ENCODE results near the gene SEMA3C.

SEMA3C gene

DNA sequence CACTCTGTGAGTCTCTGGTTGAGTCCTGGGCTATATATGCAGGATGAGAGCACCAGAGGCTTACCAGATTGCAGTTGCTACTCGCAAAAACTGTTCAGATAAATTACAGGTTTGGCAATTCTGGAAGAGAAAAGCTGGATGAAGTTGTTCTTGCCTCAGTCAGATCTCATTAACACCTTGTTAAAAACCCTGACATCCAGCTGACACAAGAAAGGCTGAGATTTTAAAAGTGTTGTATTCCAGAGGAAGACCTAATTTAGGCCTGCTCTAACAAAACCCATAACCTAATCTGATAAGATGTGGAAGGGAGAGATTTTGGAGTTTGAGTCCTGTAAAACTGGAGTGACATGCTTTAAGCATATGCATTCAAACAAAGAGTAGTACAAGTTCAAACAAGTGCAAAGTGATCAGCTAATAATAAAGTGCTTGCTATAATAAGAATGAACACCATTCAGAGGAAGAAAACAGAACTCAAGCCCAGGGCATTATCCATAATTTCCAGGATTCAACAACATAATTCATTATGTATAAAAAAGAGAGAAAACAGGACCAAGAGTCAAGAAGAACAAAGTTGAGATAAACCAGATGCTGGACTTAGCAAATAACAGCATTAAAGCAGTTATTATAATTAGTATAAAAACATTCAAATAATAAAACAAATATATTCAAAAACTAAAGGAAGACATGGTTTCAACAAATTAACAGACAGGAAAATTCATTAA lies 144.9 kb downstream of the SEMA3C start:
- DNase-seq = no peak

DNA sequence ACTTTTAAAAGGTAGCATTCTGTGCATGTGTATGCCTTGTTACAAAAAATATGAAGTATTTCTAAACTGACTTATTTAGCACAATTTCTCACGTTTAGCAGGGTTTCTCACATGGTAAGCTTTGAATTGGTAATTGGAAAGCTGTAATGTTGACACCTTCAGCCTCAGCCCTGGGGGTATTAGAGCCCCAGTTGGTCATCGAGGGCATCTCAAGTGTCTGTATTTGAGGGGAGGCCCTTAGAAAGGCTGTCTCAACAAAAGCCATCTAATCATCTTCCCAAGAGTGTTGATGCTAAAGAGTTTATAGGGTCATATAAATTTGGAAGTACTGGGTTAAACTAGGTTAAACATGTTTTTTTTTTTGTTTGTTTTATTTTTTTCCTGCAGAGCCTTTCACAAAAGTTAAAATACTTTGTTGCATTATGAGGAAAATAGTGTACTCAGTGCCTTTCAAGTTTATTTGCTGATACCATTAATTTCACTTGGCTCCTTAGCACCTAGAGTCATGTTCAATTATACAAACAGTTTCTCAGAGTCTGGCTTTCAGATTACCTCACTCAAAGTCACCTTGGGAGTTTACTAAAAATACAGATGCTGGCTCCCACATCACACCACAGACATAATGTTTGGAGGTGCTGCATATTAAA lies 146.4 kb downstream of the SEMA3C start:
- no peak for DNase-seq

DNA sequence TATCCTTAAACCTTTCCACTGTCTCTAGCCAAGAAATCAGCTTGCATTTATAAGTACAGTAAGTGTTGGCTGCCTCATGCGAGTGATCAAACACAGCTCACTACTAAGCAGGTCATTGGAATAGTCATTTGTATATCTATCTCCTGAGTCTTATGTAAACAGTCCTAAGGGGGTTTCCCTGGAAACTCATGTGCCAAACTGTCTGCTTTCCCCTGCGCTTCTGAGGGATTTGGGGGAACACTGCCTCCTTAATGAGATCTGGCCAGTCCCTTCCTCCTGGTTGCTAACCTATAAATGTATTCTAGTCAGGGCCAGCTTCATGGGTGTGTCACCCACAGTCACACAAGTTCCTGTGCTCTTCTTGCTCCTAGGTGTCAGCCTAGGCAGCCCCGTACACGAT lies 147.3 kb downstream of the SEMA3C start:
- DNase-seq = no peak

DNA sequence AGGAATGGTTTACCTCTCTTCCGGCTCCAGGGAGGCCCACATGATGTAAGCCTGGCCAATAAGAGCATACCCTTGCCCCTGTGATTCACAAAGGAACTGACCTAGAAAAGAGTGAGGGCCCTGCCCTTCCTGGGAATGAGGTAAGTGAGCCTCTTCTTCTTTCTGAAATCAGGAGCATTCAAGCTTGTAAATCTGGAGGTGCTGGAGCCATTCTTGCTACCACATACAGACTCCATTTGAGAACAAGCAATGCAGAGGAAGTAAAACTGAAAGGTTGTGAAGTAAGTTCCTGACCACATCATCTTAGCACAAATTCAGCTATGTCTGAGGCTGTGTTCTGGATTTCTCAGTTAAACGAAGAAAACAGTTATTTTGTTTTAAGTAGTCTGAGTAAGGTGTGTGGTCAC lies 148.2 kb downstream of the SEMA3C start:
- no peak for DNase-seq

DNA sequence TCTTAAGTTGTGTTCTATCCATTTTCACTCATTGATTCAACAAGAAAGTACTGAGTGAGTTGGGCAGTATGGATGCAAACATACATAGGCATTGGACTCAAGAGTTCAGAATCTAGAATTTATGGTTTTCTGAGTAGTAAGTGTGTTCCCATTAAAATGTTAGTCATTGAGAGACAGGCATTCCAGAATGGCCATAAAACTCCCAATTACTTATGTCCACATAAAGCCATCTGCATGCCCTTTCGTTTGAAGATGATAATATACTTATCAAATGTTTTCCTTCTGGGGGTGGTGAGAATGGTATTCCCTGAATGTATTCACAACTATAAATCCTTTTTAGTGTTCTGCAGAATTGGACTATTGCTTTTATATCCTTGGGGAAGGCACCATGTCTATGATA lies 148.8 kb downstream of the SEMA3C start:
- DNase-seq = no peak

DNA sequence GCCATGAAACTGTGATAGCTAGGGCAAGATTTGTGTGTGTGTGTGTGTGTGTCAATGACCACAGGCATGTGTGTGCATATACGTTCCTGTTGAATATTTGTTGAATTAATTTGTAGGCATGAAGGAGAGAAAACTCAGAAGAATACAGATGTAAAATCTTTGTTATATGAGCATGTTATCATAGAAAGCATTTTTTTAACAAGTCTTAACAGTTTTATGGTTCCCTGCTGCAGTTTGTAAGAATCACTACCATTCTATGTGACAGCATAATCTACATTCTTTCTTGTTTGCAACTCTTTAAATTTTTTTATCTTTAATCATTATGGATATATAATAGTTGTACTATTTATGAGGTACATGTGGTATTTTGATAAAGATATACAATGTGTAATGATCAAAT lies 150.1 kb downstream of the SEMA3C start:
- DNase-seq = no peak

DNA sequence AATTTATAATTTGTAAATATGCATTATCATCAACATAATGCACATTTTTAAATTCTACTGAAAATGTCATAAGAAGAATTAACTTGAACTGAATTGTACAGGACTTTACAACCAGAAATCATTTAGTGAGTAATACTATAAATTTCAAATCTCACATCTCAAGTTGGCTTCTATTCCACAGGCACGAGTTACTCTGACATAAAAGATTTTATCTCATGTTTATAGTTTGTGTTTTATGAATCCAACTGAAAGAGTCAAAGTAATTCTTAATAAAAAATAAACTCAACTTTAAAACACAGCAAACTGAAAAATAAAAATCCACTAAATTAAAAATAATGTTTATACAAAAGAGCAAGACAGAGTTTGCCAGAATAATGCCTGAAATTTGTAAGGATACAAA lies 151.2 kb downstream of the SEMA3C start:
- DNase-seq = no peak

DNA sequence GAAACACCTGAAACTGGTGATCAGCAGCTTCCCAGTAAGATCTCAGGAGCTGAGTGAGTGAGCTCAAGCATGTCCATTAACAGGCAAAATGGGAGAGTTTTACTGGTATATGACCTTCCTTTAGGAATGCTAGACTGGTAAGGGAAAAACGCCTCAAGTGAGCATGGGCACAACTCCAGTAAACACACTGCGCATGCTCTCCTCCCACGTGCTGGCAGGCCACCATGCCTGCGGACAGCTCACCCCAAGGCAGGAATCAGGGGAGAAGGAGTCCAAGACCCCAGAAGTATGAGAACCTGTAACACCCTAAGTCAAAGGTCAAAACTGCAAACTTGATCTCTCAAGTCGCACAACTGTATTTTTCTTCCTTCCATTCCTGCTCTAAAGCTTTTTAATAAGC lies 152.1 kb downstream of the SEMA3C start:
- no peak for DNase-seq

DNA sequence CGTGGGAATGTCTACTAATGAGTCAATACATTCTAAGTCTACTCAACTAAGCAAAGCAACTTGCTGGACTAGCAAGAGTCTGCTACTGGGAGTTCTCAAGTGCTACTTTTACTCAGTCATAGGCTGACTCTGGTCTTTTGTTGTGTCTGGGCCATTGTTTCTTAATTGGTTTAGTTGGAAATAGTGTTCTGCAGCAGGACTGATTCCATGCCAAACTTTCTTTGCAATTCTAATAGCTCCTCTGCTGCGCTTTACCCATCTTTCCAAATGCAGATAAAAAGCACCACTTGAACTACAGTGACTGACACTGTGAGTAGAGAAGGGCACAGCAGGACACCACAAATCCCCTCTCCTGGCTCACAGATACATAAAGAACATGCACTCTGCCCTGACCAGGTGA lies 154.7 kb downstream of the SEMA3C start:
- no peak for DNase-seq

DNA sequence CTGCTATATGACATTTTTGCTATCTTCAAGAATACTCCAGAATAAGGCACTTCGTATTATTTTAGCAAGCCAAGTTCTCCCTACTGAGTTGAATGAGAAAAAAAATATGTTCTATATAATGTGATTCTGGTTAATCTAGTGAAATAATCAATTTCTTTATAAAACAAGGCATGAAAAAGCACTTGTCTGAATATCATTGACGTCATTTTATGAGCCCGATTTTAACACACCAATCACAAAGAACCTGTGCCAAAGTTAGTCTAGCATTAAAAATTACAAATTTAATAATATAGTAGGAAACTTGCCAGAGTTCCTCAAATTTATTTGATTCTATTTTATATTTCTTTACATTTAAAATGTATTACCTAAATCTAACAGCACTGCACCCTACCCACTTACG lies 155.1 kb downstream of the SEMA3C start:
- no peak for DNase-seq

DNA sequence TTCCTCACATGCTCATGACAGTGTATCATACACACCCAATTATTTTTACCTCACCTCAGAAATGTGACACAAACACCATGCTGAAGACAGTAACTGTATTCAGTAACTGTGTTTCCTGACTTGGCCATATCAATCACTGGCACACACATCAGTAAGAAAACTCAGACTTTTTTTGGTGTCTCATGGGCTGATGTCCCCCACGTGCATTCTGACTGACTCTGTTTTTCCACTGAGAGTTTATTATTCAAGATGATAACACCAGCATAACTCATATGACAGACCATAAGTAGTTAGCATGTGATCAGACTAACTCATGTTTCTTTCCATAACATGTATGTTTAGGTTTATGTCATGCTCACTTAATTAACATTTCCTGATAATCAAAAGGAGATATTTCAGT lies 155.6 kb downstream of the SEMA3C start:
- DNase-seq = no peak

DNA sequence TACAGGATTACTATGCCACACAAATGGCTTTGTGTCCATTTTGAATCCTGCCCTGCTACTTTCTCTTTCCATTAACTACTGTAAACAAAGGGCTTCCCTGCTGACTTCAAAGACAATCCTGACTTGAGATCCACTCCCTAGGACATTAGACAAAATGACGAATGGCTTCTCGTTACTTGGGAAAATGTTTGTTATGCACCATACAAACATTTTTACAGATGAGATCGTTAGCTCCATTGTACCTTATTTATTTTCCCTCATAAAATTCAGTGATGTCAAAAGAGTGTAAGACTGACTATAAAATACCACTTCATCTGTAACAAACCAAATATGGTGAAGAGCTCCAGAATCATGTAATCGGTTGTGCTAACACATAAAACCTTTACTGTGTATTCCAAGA lies 158.6 kb downstream of the SEMA3C start:
- no peak for DNase-seq

DNA sequence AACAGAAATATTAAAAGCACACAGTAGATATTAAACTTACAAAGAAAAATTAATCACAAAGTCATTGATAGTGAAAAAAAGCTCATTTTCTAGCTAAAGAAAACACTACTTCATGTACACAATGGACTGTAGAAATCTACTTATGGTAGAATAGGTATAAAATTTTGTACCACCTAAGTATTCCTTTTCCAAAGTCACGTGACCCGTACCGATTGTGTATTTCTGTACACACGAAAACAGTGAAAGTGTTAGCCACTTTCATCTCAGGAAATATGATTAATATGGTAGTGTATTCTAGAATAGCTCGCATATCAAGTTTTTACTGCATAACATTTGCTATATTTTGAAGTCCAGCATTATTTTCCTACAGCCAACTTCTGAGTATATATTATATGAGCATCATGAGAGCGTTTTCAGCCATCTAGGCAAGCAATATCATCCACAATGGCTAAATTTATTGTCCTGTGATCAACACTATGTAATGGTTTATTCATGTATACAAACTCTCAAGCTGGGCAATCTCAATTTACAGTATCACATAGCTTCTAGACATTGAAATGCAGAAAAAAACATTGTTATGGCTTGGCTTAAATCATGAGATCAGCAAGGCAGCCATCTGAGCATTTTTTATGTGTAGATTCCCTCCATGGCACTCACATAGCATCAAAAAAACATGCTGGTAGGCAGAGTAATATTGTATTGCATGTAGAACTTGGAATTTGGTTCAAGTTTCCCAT lies 165.7 kb downstream of the SEMA3C start:
- no peak for DNase-seq

DNA sequence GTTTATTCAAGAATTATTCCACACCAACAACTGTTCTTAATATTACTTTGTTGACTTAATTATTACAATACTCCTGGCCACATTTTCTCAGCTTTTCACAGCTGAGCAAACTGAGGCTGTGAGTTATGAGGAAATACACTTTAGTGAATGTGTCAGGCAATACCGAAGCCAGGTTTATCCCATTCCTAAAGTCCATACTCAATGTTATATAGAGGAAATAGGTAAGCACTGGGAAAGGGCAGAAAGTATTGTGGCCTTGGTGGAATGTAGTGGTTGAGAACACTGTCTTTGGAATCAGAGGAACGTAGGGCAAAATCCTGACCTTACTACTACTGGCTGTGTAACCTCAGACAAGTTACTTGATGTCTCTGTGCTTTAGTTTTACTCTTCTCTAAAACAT lies 169.6 kb downstream of the SEMA3C start:
- DNase-seq = no peak

DNA sequence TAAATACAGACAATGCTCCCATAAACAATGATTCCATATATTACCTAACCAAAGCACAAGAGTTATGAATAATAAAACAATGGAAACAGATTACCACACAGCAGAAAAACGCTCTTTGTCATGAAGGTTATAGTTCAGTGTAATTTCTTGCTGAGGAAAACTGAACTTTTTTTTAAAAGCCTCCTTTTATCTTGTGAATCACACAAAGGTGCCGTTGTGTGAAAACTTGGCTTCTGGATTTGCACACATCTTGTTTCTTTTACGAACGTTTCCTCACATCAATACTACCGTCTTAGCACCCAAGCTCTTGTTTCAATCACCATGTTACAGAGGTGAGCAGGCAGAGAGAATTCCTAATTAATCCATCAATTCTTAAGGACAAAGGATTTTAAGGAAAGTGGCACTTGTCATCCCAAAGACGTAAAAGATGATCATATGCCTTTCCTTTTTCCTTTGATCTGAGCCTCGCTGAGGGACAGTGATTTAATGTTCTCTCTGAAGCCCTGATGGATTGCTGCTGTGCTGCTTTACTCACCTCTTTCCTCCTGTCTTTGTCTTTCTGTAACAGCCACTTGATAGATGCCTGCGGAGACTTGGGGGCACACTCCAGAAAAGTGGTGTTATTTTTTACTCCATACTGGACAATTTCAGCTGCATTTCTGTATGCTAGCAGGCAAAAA lies 170.3 kb downstream of the SEMA3C start:
- DNase-seq = no peak

DNA sequence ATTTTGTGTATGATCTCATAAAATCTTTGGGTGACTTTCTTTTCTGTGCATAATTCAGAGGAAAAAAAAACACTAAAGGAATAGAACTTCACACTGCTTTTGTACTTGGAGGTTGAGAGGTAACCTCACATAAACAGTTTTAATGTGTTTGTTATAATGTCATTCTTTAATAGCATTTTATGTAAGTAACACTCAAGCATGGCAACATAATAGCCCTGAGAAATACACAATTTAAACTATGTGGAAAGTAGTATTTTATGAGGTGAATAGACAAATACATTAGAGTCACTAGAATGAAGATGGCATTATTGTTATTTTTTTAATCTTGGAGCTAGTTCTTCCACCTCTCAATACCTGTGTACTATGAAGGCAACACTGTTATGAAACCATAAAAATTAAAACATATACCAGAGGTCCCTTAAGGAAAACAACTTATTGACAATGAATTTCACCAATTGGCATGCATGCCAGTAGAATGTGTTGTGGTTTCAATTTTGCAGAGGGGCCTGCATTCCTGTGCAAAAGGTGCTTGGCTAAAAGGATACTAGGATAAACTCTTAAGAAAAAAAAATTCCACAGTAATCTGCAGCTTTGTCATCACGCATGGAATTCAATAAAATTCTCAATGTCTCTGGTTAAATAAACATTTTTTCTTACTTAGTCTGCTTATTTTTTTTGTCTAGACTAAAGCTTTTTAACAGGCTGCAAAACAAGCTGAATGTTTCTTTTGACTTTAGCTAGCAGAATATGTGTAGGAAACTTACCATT lies 177.9 kb downstream of the SEMA3C start:
- DNase-seq = no peak

DNA sequence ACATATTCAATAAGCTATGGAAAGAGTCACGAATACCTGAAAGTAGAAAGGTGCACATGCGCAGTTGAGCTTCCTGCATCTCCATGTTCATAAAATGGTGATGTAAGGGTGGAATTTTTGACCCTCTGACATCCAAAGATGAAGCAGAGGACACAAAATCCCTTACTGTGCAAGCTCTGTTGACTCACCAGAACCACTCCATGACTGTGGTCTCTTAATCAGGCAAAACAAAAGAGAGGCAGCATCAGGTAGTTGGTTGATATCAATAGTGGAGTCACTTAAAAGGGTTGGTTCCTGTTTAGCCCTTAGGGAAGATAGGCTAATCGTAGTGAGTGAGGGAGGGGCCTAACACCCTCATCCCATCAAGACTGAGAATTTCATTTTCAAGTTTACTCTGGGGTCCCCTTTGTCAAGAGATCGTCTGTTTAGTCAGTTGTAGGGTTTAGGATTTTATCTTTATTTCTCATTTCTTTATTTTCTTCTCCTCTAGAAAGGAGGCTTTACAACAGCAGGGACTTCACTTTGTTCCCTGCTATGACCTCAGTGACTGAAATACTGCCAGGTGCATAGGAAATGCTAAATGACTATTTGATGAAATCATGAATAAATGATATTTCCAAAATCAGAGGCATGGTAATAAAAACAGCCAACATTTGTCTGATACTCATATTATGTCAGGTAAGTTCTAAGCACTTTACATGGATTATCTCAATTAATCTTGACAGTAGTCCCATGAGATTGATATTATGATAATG lies 182.3 kb downstream of the SEMA3C start:
- DNase-seq = no peak

DNA sequence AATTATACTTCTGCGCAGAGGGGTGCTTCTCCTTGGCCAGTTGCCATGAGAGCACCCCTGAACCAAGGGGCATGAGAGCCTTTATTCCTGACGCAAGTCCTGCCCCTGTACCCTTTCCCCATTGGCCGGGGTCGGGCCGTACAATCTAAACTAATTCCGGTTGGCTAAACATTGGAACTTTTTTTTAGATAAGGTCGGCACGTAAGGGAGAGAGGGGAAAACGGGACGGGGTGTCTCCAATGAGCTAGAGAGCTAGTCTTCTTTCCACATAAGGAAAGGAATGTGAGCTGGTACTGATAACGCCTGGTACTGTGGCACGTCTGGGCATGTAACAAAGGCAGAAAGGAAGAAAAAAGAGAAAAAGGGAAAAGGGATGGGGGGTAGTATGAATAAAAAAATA lies 183.5 kb downstream of the SEMA3C start:
- DNase-seq = no peak

DNA sequence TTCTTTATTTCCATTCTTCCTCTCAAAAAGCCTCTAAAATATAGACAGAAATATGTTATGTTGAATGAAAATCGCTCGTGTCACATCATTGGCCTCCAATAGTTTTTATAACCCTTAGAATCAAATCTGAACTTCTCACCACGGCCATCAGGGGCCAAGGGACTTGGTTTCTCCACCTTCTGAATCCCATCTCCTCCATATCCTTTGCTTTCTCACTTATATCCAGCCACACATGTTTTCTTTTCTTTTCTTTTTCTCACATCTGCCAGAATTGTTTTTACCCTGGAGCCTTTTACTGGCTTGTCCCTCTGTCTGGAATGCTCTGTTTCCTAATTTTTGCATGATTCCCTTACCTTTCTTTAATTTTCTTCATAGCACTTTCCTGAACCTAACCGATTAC lies 184.8 kb downstream of the SEMA3C start:
- DNase-seq = no peak

DNA sequence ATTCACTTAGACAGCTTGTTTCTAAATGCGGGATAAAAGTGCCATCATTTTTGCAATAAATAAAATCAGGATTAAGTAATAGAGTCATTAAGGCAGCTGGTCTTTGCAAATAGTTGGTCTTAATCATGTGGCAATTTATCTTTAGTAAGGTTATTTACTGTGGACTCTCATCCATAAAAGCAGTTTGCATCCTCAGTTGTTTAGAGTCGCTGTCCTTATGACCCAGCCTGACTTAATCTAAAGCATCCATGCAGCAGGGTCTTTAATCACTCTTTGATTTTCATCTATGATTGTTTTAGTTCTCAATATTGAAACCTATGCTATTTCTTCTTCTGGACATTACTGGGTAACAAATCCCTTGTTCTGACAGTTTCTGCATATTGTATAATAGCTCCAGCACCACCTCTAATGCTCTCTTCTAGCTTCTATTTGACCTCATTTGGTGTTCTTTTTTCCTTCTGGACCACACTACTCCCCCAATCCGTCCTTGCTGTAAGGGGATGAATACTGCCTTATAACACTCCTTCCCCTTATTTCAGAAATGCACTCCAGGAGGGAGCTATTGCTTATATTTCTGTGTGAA lies 185.4 kb downstream of the SEMA3C start:
- DNase-seq = no peak

DNA sequence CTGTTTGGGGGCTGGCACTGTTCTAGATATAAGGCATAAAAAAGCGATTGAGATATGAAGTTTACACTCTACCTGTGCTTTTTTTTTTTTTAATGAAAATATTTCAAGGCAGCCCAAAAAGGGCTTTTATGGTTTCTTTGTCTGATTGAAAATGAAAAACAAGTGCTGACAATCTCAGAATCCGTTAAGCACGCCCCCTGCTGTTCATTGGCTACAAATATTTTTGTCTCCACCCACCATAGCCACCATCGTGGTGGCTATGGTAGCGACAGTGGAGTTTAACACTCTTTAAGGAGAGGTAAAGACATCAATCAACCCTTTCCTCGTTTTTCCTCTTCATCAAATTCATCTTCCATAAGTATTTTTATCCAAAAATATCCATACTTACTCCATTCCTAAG lies 186.2 kb downstream of the SEMA3C start:
- no peak for DNase-seq

DNA sequence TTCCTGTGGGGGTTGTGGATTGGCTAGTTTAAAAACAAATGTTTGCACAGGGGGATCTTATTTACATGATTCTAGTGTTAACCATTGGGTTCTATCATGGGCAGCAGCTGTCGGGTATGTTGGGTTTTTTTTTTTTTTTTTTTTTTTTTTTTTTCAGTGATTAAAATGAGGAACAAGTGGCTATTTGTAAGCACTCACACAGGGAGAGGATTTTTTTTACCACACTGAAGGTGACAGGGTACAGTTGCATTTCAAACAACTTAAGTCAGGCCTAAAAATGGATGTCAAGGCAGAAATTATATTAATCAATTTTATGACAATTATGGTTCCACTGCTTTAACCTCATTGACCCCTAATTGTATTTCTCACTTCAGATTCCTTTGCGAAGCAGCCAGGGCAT lies 187.6 kb downstream of the SEMA3C start:
- DNase-seq = no peak

All from activated CD4-positive, alpha-beta T cell treated with anti-CD3 and anti-CD28 coated beads, Interleukin-2, amount 50 U/mL, for 1 hour (primary cell).